ELR (cell line): ENCODE results near the gene CYP2C9.

ENCODE experiments used
- DNase-seq: peaks from one replicate; pipeline ENCODE4 v3.0.0-alpha.2; 2015; ENCODE audit warnings: low read depth

The CYP2C9 gene

GRCh38 chr10:95039281-95039680, 100.8 kb downstream of the CYP2C9 start:
- no peak for DNase-seq
